Endothelial cell of umbilical vein (primary cell): Measurements from ENCODE around the gene KRTAP4-8. TPM values are rescaled to one million over a fixed set of nuclear protein-coding genes. Genes with fewer than 3 reads are reported as not detected.

Experiments
- BruUV-seq: library from RNA; stranded (reverse); fragments of 400-500 nt; replicated peaks from 2 replicates; lab custom pipeline; 2021; lab: Mats Ljungman, UMichigan
- CTCF ChIA-PET: fragments of 300-600, 350-600 bp; sonication (Branson Sonifier 250); formaldehyde crosslinking; loops from one replicate; lab custom pipeline; 2021; ENCODE audit warnings: antibody characterized with exemption, inconsistent platforms; lab: Charles Lee
- POLR2A ChIA-PET: fragments of 300-600, 350-600 bp; sonication (Branson Sonifier 250); formaldehyde crosslinking; loops from one replicate; lab custom pipeline; 2021; ENCODE audit warnings: antibody characterized with exemption, inconsistent platforms; lab: Charles Lee
- DNase-seq: peaks from one replicate; pipeline ENCODE4 v3.0.0-alpha.2; 2011; ENCODE audit warnings: low read depth, low spot score
- FAIRE-seq: peaks from 2 replicates; lab custom pipeline; 2011; peaks lifted over from hg19 to GRCh38; lab: Jason Lieb, UNC
- H2AFZ ChIP-seq: 2 replicates; pipeline ENCODE4 v1.6.0; 2012; ENCODE audit warnings: low read depth, low read length, control low read depth, inconsistent platforms
- H3K27ac ChIP-seq: 2 replicates; pipeline ENCODE4 v1.5.1; 2011; ENCODE audit warnings: low read depth, mild to moderate bottlenecking, control low read depth, low read length, moderate library complexity; ENCODE audit not compliant: insufficient read depth
- H3K27me3 ChIP-seq, 2 experiments: 2 replicates each; pipeline versions ENCODE4 v1.6.0 to v1.6.1; 2011; ENCODE audit warnings: low read length in 2 of 2, mixed read lengths in 1 of 2; ENCODE audit not compliant: control insufficient read depth in 2 of 2, insufficient read depth in 2 of 2
- H3K36me3 ChIP-seq, 2 experiments: 2 replicates in 1 of 2; 3 replicates in 1 of 2; pipeline ENCODE4 v1.5.1; 2011; ENCODE audit warnings: low read length in 2 of 2, mild to moderate bottlenecking in 1 of 2, moderate library complexity in 1 of 2; ENCODE audit not compliant: control insufficient read depth in 2 of 2, insufficient read depth in 2 of 2; ENCODE audit errors: extremely low read depth in 1 of 2
- H3K4me1 ChIP-seq: 3 replicates; pipeline ENCODE4 v1.5.1; 2011; ENCODE audit warnings: mild to moderate bottlenecking, low read length; ENCODE audit not compliant: control insufficient read depth, insufficient read depth; ENCODE audit errors: extremely low read depth
- H3K4me2 ChIP-seq: 2 replicates; pipeline ENCODE4 v1.6.1; 2011; ENCODE audit warnings: low read length, control low read depth, mixed read lengths; ENCODE audit not compliant: insufficient read depth
- H3K4me3 ChIP-seq, 3 experiments: fragments of 200-600 bp in 1 of 3; sonication (generic), shearing (Covaris generic) in 1 of 3; replicated peaks in 1 of 3; 2 replicates each; pipeline ENCODE4 v1.5.1; 2011 to 2016; ENCODE audit warnings: control low read depth in 3 of 3, low read length in 3 of 3, mild to moderate bottlenecking in 2 of 3, inconsistent platforms in 1 of 3, low read depth in 1 of 3, moderate library complexity in 1 of 3; ENCODE audit not compliant: insufficient read depth in 1 of 3
- H3K79me2 ChIP-seq: 2 replicates; pipeline ENCODE4 v1.6.0; 2012; ENCODE audit warnings: low read length, inconsistent platforms; ENCODE audit not compliant: control insufficient read depth, insufficient read depth
- H3K9ac ChIP-seq: replicated peaks from 2 replicates; pipeline ENCODE3; 2011; ENCODE audit warnings: low read length, control low read depth; ENCODE audit not compliant: insufficient read depth; ENCODE audit errors: extremely low read depth
- H3K9me1 ChIP-seq: replicated peaks from 3 replicates; pipeline ENCODE4 v1.6.0; 2011; ENCODE audit warnings: mild to moderate bottlenecking, low read length; ENCODE audit not compliant: control insufficient read depth, insufficient read depth; ENCODE audit errors: extremely low read depth
- H3K9me3 ChIP-seq: replicated peaks from 2 replicates; pipeline ENCODE4 v1.5.1; 2012; ENCODE audit warnings: low read length, inconsistent platforms; ENCODE audit not compliant: control insufficient read depth, insufficient read depth
- H4K20me1 ChIP-seq: replicated peaks from 2 replicates; pipeline ENCODE3; 2011; ENCODE audit warnings: mild to moderate bottlenecking, low read length; ENCODE audit not compliant: control insufficient read depth, insufficient read depth; ENCODE audit errors: extremely low read depth
- CTCF ChIP-seq, 2 donors: IDR thresholded peaks; 1 replicate in 1 of 2; 2 replicates in 1 of 2; pipeline ENCODE4 v1.5.1; 2011; ENCODE audit warnings: low read length in 2 of 2, mild to moderate bottlenecking in 2 of 2, moderate library complexity in 2 of 2, control low read depth in 1 of 2, inconsistent platforms in 1 of 2, low read depth in 1 of 2; ENCODE audit not compliant: insufficient read depth in 1 of 2; ENCODE audit errors: extremely low read depth in 1 of 2
- EZH2 ChIP-seq: IDR thresholded peaks from 2 replicates; pipeline ENCODE4 v1.6.1; 2012; ENCODE audit warnings: borderline replicate concordance, low read depth, mild to moderate bottlenecking, moderate library complexity, low read length, inconsistent platforms; ENCODE audit not compliant: severe bottlenecking
- FOS ChIP-seq: IDR thresholded peaks from 2 replicates; pipeline ENCODE4 v1.6.1; 2011; ENCODE audit warnings: mild to moderate bottlenecking, low read length, moderate library complexity, borderline replicate concordance; ENCODE audit not compliant: insufficient read depth
- GATA2 ChIP-seq: IDR thresholded peaks from 2 replicates; pipeline ENCODE4 v1.7.0; 2011; ENCODE audit warnings: low read depth, mild to moderate bottlenecking, moderate library complexity, mixed read lengths, low read length; ENCODE audit not compliant: insufficient read length, insufficient read depth
- JUN ChIP-seq: IDR thresholded peaks from 2 replicates; pipeline ENCODE4 v1.6.1; 2011; ENCODE audit warnings: borderline replicate concordance, low read depth; ENCODE audit not compliant: insufficient read length, insufficient read depth
- MAX ChIP-seq: IDR thresholded peaks from 2 replicates; pipeline ENCODE4 v1.6.1; 2011; ENCODE audit not compliant: insufficient read depth, insufficient read length
- MYC ChIP-seq: IDR thresholded peaks from one replicate; pipeline ENCODE4 v1.6.1; 2011; ENCODE audit warnings: mild to moderate bottlenecking, low read depth, low read length
- POLR2A ChIP-seq: IDR thresholded peaks from 2 replicates; pipeline ENCODE4 v1.6.1; 2012; ENCODE audit warnings: low read depth, mild to moderate bottlenecking, control low read depth, low read length
- POLR2AphosphoS5 ChIP-seq: IDR thresholded peaks from 2 replicates; pipeline ENCODE4 v1.6.1; 2012; ENCODE audit warnings: low read depth, mild to moderate bottlenecking, control low read depth, low read length, moderate library complexity; ENCODE audit not compliant: insufficient read depth
- dilution Hi-C: fragments of 300-500 bp; cut with MboI; formaldehyde crosslinking; loops from one replicate; pipeline ENCODE4 v1.15.0; 2019; ENCODE audit warnings: low sequenced_read_pairs; ENCODE audit not compliant: extremely low pct_ligation_motif_present
- intact Hi-C: fragments of 100-400 bp; cut with micrococcal nuclease; formaldehyde crosslinking; loops from one replicate; pipeline ENCODE4 v1.10.0; 2022
- polyA plus RNA-seq, 4 experiments: library from polyadenylated mRNA; depleted of rRNA in 3 of 4; stranded (reverse) in 3 of 4; unstranded in 1 of 4; fragments of >200 nt; gene quantifications; 2 replicates each; pipeline versions ENCODE4 v1.2.1 to v1.2.3, GENCODE V29; 2011 to 2012; ENCODE audit warnings: missing spikeins in 1 of 4
- total RNA-seq: library from RNA; stranded (reverse); gene quantifications from 2 replicates; pipeline ENCODE4 v1.2.3, GENCODE V29; 2021

The KRTAP4-8 gene
- total and polyA plus RNA-seq, 2 donors (not counting 3 experiments of a cell fraction or from before 2014, with no cell fraction given), result not detected

GRCh38 chr17:41058741-41059140 lies 39.2 kb downstream of the KRTAP4-8 start:
- no peak for DNase-seq
- H3K4me1 ChIP-seq, result no peaks in the 10 kb centered on the region
- intact Hi-C loops, result no loop called here

More at GRCh38 chr17:41058741-41059140, 39.2 kb downstream of the KRTAP4-8 start:
- Histone ChIP-seq H3K27ac (no peak overlapping the region), H3K36me3 (no peaks in the 10 kb centered on the region), H3K4me2 (no peak overlapping the region), H3K4me3 (no peak overlapping the region), H3K9me3 (no peaks in the 10 kb centered on the region), H3K9ac (no peak overlapping the region), H4K20me1 (no peaks in the 10 kb centered on the region), H3K9me1 (no peaks in the 10 kb centered on the region), H3K79me2 (no peaks in the 10 kb centered on the region), H2AFZ (no peak overlapping the region), H3K27me3 (peaks cover 6 to 12% of the 10 kb centered on the region in 2 experiments)
- no peak for FAIRE-seq
- BruUV-seq, result no TSS peak
- dilution Hi-C loops, result no loop called here
- CTCF ChIA-PET, result interaction anchor here (1.1 kb wide), 1 partner anchor 49 kb away, joined by 3 read pairs; no protein-coding TSS in a partner anchor
- TF ChIP-seq MAX (no peak), JUN (no peak), POLR2AphosphoS5 (no peak), EZH2 (no peak), POLR2A (no peak), GATA2 (no peak), FOS (no peak), MYC (no peak), CTCF (IDR thresholded peaks at IDR 0.05; ENCODE audit: extremely low read depth in 1 of 2, insufficient read depth in 1 of 2, low read depth in 1 of 2, low read length in 2 of 2) (no peak)
- POLR2A ChIA-PET, result no interaction called here
